WTC11 (cell line): Measurements from ENCODE around the gene RASAL2. TPM values are rescaled to one million over a fixed set of nuclear protein-coding genes. Genes with fewer than 3 reads are reported as not detected.

Experiments used
- ATAC-seq: fragments of 200-7000 bp; cut with Tn5 transposase; 2 replicates; pipeline ENCODE4 v1.10.0; 2021; ENCODE audit warnings: mild to moderate bottlenecking, moderate library complexity
- CTCF ChIA-PET: fragments of 300-600 bp; sonication (Branson Sonifier 250); formaldehyde crosslinking; loops from one replicate; lab custom pipeline; 2021; ENCODE audit warnings: antibody characterized with exemption; lab: Charles Lee
- POLR2A ChIA-PET: fragments of 350-600 bp; sonication (Branson Sonifier 250); formaldehyde crosslinking; loops from one replicate; lab custom pipeline; 2021; ENCODE audit warnings: antibody characterized with exemption; lab: Charles Lee
- DNase-seq: peaks from one replicate; pipeline ENCODE4 v3.0.0; 2021; ENCODE audit warnings: low spot score
- H3K27ac Mint-ChIP-seq: 2 replicates; pipeline ENCODE4 v1.8.0; 2021; ENCODE audit warnings: mixed read lengths
- H3K27me3 Mint-ChIP-seq: 2 replicates; pipeline ENCODE4 v1.8.0; 2021; ENCODE audit warnings: low read depth, mild to moderate bottlenecking, moderate library complexity, mixed read lengths
- H3K36me3 Mint-ChIP-seq: 2 replicates; pipeline ENCODE4 v1.8.0; 2021; ENCODE audit warnings: mixed read lengths
- H3K4me1 Mint-ChIP-seq: 2 replicates; pipeline ENCODE4 v1.8.0; 2022; ENCODE audit warnings: mixed read lengths
- H3K4me3 Mint-ChIP-seq: 2 replicates; pipeline ENCODE4 v1.8.0; 2021; ENCODE audit warnings: mild to moderate bottlenecking, moderate library complexity, mixed read lengths
- H3K9me3 Mint-ChIP-seq: 2 replicates; pipeline ENCODE4 v1.8.0; 2021; ENCODE audit warnings: mixed read lengths
- ELF4 ChIP-seq: sonication (generic); formaldehyde crosslinking; IDR thresholded peaks from 2 replicates; pipeline ENCODE4 v1.8.1; 2022; ENCODE audit warnings: low read depth, mild to moderate bottlenecking, moderate library complexity, missing genetic modification reagents
- ETV6 ChIP-seq: sonication (generic); formaldehyde crosslinking; IDR thresholded peaks from 2 replicates; pipeline ENCODE4 v1.8.1; 2022; ENCODE audit warnings: mild to moderate bottlenecking, missing genetic modification reagents
- FOXP1 ChIP-seq: sonication (generic); formaldehyde crosslinking; IDR thresholded peaks from 2 replicates; pipeline ENCODE4 v1.8.0; 2022; ENCODE audit warnings: missing genetic modification reagents, mild to moderate bottlenecking, moderate library complexity, borderline replicate concordance
- GTF2I ChIP-seq: fragments of 250-450 bp; sonication (Bioruptor Pico); conservative IDR thresholded peaks from 2 replicates; pipeline ENCODE4 v1.4.0; 2021; ENCODE audit warnings: mild to moderate bottlenecking
- KAT7 ChIP-seq: sonication (generic); formaldehyde crosslinking; IDR thresholded peaks from 2 replicates; pipeline ENCODE4 v1.8.1; 2023; ENCODE audit warnings: missing genetic modification reagents, mild to moderate bottlenecking, borderline replicate concordance
- NR2C2 ChIP-seq: sonication (generic); formaldehyde crosslinking; IDR thresholded peaks from 2 replicates; pipeline ENCODE4 v1.8.0; 2022; ENCODE audit warnings: mild to moderate bottlenecking, missing genetic modification reagents
- NR3C1 ChIP-seq: sonication (generic); formaldehyde crosslinking; conservative IDR thresholded peaks from 2 replicates; pipeline ENCODE4 v1.8.1; 2023; ENCODE audit warnings: low read depth, mild to moderate bottlenecking, missing genetic modification reagents
- RORB ChIP-seq: fragments of 250-450 bp; sonication (Bioruptor Pico); IDR thresholded peaks from 2 replicates; pipeline ENCODE4 v1.9.0; 2021; ENCODE audit warnings: mild to moderate bottlenecking
- SMAD3 ChIP-seq: sonication (generic); formaldehyde crosslinking; IDR thresholded peaks from 2 replicates; pipeline ENCODE4 v1.8.0; 2022; ENCODE audit warnings: missing genetic modification reagents, mild to moderate bottlenecking, borderline replicate concordance
- TCF7 ChIP-seq: sonication (generic); formaldehyde crosslinking; IDR thresholded peaks from 2 replicates; pipeline ENCODE4 v1.8.0; 2022; ENCODE audit warnings: mild to moderate bottlenecking, low read depth, missing genetic modification reagents, moderate library complexity
- TP53 ChIP-seq: sonication (generic); formaldehyde crosslinking; IDR thresholded peaks from 2 replicates; pipeline ENCODE4 v1.8.1; 2023; ENCODE audit warnings: mild to moderate bottlenecking, missing genetic modification reagents
- ZNF317 ChIP-seq: sonication (generic); formaldehyde crosslinking; IDR thresholded peaks from 2 replicates; pipeline ENCODE4 v1.8.1; 2023; ENCODE audit warnings: low read depth, mild to moderate bottlenecking, moderate library complexity, missing genetic modification reagents, borderline replicate concordance
- total RNA-seq: library from RNA; stranded (reverse); gene quantifications from 3 replicates; pipeline ENCODE4 v1.2.3, GENCODE V29; 2021
- TF ChIP-seq, protein P1 (sequence below): sonication (generic); formaldehyde crosslinking; IDR thresholded peaks from 2 replicates; pipeline ENCODE4 v1.8.1; 2022; ENCODE audit warnings: low read depth, mild to moderate bottlenecking, moderate library complexity, missing genetic modification reagents, borderline replicate concordance
- TF ChIP-seq, protein P2 (sequence below): sonication (generic); formaldehyde crosslinking; IDR thresholded peaks from 2 replicates; pipeline ENCODE4 v1.8.0; 2022; ENCODE audit warnings: mild to moderate bottlenecking, missing genetic modification reagents
- TF ChIP-seq, protein P3 (sequence below): sonication (generic); formaldehyde crosslinking; conservative IDR thresholded peaks from 2 replicates; pipeline ENCODE4 v1.8.1; 2022; ENCODE audit warnings: mild to moderate bottlenecking, missing genetic modification reagents
- TF ChIP-seq, protein P4 (sequence below): fragments of 200-600 bp; IDR thresholded peaks from 2 replicates; pipeline ENCODE4 v1.8.0; 2022; ENCODE audit warnings: antibody characterized with exemption
- TF ChIP-seq, protein P5 (sequence below): sonication (generic); formaldehyde crosslinking; IDR thresholded peaks from 2 replicates; pipeline ENCODE4 v1.8.0; 2022; ENCODE audit warnings: missing genetic modification reagents

RASAL2 gene
- total RNA-seq, 1 experiment from 2014 or later, result 29.5 TPM

DNA sequence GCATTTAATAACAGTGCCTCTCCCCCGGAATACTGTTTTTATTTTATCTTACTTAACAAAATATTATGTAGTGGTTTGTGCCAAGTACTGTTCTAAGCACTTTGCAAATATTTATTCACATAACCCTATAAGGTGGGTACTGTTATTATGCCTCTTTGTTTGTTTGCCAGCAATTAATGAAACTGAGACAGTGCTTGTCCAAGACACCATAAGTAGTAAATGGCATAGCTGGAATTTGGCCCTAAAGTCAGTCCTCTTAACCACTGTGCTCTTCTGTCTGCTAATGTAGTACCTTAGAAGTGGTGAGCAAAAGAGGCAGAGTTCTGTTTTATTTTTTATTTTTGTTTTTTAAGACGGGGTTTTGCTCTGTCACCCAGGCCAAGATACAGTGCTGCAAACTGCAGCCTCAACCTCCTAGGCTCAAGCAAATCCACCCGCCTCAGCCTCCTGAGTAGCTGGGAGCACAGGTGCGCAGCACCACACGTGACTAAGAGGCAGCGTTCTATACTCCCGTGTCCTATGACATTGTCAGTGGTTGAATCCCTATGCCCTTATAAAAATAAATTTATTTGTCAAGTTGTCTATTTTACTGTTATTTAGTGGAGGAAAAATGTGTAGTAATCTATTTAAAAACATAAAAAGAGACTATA is 237.1 kb downstream of the RASAL2 start:
- Mint-ChIP-seq H3K36me3 (no peaks in the 10 kb centered on the region), H3K9me3 (no peaks in the 10 kb centered on the region), H3K4me3 (no peak overlapping the region), H3K27ac (no peak overlapping the region), H3K4me1 (peaks cover 13% of the 10 kb centered on the region), H3K27me3 (no peaks in the 10 kb centered on the region)
- CTCF ChIA-PET, result no interaction called here
- ATAC-seq, result no peak; the same call in 1 of the 2 replicates
- POLR2A ChIA-PET, result interaction anchor here (0.6 kb wide), 1 partner anchor 18 kb away, joined by 5 read pairs; no protein-coding TSS in a partner anchor
- DNase-seq, result no peak
- TF ChIP-seq GTF2I (CRISPR knock-in tag) (no peak), KAT7 (no peak), NR2C2 (CRISPR knock-in tag) (no peak)

DNA sequence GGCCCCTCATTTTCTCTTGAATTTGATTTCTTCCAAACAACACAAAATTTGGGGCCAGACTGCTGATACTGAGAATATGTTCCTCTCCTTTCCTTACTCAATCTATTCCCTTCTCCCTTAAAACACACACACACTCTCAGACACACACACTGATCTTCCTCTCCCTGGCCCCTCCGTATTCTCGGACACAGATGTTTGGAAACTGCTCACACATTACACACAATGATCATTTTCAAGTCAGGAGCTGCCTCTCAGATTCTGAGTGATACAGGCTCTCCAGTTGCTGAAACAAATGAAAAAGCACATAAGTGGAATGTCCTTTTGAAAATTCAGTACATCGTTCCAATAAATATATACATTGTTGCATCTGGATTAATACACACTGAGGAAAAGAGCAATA is 241.5 kb downstream of the RASAL2 start:
- Mint-ChIP-seq H3K4me1 (peaks cover 25% of the 10 kb centered on the region), H3K4me3 (no peak overlapping the region), H3K27me3 (no peaks in the 10 kb centered on the region), H3K9me3 (no peaks in the 10 kb centered on the region), H3K27ac (peak overlapping the region; percentile 86; the same call in 1 of the 2 replicates), H3K36me3 (no peaks in the 10 kb centered on the region)
- POLR2A ChIA-PET, result no interaction called here
- DNase-seq (no peak), ATAC-seq (no peak)
- TF ChIP-seq ELF4 (CRISPR knock-in tag), result no peak
- TF ChIP-seq, protein P1, sequence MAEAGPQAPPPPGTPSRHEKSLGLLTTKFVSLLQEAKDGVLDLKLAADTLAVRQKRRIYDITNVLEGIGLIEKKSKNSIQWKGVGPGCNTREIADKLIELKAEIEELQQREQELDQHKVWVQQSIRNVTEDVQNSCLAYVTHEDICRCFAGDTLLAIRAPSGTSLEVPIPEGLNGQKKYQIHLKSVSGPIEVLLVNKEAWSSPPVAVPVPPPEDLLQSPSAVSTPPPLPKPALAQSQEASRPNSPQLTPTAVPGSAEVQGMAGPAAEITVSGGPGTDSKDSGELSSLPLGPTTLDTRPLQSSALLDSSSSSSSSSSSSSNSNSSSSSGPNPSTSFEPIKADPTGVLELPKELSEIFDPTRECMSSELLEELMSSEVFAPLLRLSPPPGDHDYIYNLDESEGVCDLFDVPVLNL (CRISPR knock-in tag), result no peak
- no peak for TF ChIP-seq TCF7 (CRISPR knock-in tag)
- TF ChIP-seq FOXP1 (CRISPR knock-in tag), result no peak
- TF ChIP-seq, protein P2, sequence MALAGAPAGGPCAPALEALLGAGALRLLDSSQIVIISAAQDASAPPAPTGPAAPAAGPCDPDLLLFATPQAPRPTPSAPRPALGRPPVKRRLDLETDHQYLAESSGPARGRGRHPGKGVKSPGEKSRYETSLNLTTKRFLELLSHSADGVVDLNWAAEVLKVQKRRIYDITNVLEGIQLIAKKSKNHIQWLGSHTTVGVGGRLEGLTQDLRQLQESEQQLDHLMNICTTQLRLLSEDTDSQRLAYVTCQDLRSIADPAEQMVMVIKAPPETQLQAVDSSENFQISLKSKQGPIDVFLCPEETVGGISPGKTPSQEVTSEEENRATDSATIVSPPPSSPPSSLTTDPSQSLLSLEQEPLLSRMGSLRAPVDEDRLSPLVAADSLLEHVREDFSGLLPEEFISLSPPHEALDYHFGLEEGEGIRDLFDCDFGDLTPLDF (CRISPR knock-in tag), result no peak
- TF ChIP-seq ETV6 (CRISPR knock-in tag), result no peak
- TF ChIP-seq, protein P3, sequence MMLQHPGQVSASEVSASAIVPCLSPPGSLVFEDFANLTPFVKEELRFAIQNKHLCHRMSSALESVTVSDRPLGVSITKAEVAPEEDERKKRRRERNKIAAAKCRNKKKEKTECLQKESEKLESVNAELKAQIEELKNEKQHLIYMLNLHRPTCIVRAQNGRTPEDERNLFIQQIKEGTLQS (CRISPR knock-in tag), result no peak
- no peak for TF ChIP-seq RORB (CRISPR knock-in tag)
- TF ChIP-seq, protein P4, sequence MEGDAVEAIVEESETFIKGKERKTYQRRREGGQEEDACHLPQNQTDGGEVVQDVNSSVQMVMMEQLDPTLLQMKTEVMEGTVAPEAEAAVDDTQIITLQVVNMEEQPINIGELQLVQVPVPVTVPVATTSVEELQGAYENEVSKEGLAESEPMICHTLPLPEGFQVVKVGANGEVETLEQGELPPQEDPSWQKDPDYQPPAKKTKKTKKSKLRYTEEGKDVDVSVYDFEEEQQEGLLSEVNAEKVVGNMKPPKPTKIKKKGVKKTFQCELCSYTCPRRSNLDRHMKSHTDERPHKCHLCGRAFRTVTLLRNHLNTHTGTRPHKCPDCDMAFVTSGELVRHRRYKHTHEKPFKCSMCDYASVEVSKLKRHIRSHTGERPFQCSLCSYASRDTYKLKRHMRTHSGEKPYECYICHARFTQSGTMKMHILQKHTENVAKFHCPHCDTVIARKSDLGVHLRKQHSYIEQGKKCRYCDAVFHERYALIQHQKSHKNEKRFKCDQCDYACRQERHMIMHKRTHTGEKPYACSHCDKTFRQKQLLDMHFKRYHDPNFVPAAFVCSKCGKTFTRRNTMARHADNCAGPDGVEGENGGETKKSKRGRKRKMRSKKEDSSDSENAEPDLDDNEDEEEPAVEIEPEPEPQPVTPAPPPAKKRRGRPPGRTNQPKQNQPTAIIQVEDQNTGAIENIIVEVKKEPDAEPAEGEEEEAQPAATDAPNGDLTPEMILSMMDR, result no peak
- TF ChIP-seq TP53 (CRISPR knock-in tag), result no peak
- TF ChIP-seq SMAD3 (CRISPR knock-in tag), result no peak
- TF ChIP-seq, protein P5, sequence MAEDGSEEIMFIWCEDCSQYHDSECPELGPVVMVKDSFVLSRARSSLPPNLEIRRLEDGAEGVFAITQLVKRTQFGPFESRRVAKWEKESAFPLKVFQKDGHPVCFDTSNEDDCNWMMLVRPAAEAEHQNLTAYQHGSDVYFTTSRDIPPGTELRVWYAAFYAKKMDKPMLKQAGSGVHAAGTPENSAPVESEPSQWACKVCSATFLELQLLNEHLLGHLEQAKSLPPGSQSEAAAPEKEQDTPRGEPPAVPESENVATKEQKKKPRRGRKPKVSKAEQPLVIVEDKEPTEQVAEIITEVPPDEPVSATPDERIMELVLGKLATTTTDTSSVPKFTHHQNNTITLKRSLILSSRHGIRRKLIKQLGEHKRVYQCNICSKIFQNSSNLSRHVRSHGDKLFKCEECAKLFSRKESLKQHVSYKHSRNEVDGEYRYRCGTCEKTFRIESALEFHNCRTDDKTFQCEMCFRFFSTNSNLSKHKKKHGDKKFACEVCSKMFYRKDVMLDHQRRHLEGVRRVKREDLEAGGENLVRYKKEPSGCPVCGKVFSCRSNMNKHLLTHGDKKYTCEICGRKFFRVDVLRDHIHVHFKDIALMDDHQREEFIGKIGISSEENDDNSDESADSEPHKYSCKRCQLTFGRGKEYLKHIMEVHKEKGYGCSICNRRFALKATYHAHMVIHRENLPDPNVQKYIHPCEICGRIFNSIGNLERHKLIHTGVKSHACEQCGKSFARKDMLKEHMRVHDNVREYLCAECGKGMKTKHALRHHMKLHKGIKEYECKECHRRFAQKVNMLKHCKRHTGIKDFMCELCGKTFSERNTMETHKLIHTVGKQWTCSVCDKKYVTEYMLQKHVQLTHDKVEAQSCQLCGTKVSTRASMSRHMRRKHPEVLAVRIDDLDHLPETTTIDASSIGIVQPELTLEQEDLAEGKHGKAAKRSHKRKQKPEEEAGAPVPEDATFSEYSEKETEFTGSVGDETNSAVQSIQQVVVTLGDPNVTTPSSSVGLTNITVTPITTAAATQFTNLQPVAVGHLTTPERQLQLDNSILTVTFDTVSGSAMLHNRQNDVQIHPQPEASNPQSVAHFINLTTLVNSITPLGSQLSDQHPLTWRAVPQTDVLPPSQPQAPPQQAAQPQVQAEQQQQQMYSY (CRISPR knock-in tag), result no peak
- TF ChIP-seq NR3C1 (CRISPR knock-in tag), result no peak
- no peak for TF ChIP-seq ZNF317 (CRISPR knock-in tag)
- CTCF ChIA-PET, result interaction anchor here (0.9 kb wide), 1 partner anchor 36 kb away, joined by 4 read pairs; no protein-coding TSS in a partner anchor
